CD4-positive, alpha-beta T cell treated with Interleukin-21 for 1 hour (primary cell): ENCODE data around the gene PNISR.
"Not testable (repeated sequence)": the region's sequence is repeated elsewhere in the genome, so short reads cannot be mapped to it uniquely, and the experiment has no call there.

ENCODE experiments used
- DNase-seq: peaks from one replicate; pipeline ENCODE4 v3.0.0-alpha.2; 2020

PNISR gene, protein sequence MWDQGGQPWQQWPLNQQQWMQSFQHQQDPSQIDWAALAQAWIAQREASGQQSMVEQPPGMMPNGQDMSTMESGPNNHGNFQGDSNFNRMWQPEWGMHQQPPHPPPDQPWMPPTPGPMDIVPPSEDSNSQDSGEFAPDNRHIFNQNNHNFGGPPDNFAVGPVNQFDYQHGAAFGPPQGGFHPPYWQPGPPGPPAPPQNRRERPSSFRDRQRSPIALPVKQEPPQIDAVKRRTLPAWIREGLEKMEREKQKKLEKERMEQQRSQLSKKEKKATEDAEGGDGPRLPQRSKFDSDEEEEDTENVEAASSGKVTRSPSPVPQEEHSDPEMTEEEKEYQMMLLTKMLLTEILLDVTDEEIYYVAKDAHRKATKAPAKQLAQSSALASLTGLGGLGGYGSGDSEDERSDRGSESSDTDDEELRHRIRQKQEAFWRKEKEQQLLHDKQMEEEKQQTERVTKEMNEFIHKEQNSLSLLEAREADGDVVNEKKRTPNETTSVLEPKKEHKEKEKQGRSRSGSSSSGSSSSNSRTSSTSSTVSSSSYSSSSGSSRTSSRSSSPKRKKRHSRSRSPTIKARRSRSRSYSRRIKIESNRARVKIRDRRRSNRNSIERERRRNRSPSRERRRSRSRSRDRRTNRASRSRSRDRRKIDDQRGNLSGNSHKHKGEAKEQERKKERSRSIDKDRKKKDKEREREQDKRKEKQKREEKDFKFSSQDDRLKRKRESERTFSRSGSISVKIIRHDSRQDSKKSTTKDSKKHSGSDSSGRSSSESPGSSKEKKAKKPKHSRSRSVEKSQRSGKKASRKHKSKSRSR

DNA sequence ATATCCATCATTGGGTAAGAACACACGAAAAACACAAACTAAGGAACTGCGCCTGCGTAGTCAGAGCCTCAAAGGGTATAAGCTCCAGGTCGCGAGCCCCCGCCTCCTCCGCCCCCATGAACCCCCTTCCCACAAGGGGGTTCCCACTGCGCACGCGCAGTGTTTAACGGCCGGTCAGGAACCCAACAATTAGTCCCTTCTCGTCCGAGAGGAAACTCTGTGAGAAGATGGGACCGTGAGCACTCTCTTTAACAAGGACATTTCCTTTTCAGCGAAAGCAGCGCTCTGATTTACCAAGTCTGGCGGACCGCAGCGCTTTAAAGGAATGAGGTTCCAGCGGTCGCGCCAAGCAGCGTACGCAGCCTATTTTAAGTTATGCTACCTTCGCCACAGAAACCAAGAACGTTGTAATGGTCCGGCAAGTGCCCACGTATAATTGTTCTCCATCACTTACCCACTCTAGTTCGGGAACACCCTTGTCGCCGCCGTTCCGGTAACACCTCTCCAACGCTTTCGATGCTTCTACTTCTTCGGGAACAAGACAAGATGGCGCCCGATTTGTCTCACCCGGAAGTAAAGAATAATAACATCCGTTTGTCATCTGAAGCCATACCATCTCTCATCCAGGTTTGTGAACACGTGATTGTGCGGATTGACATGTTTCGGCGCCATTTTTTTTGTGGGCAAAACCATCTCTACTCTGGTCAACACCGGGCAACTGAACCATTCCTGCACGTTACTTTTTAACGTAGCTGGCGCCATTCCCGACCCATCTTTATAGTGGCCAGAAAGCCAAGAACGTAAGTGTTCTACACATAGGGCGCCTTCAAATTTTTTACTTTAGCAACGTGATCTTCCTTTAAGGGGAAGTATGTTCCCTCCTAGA lies at the start of gene PNISR:
Gene PNISR, minus strand, starts transcription at position 548 of the 886 bp plus-strand sequence. CDS start 10,649 bp downstream, outside the sequence.
- DNase-seq: peak; percentile 97

DNA sequence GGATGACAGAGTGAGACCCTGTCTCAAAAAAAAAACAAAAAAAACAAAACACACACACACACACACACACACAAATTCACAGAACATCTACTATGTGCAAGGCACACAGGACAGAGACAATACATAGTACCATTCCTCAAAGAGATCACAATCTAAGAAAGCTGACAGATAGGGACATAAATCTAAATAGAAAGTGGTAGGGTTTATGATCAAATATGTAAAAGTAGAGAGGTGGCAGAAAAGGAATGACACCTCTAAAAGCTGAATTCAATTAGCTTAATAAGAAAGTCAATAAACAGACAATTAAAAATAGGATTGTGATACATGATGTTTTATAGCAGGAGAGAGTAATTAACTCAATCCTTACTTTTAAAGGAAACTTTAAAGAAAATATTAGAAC lies 48.6 kb upstream of the PNISR start:
- no peak for DNase-seq

DNA sequence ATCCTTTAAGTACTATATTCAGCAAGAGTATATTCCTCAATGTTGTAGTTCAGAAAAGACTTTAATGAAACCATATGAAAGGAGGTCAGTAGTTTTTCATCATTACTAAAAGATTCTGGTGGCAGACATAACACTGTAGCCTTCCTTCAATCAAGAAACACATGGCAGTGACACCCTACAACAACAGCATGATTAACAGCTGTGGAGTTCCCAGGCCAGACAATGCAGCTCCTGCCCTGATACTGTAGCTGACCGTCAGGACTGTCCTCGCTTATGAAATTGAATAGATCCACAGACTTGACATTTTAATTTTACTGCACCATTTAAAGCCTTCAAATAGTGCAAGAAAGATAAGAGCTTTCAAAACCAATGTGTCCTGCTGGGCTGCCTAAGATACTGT lies 46.5 kb upstream of the PNISR start:
- DNase-seq: no peak

DNA sequence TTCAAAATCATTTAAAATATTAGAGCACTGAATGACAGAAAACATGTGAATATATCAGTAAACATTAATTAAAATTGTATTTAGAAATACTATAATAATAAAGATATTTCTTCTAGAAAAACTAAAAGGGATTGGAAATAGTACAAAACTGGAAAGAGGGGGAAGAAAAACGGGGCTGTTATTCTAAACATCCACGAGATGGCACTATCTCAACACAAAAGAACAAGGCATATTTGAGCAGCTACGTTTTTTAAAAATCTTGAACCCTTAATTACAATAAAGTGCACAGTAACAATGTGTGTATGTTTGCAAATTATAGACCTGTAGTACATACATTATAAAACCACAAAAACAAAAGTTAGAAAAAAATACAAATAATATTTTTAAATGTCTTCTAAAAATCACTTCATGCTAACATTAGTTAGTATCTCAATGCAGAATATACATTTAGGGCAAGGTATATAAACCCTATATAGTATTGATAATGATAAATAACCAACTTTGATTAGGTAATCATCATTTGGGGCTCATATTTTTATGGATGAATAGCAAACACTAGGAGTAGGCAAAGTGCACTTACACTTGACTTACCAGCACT lies 42.5 kb upstream of the PNISR start:
- DNase-seq: peak; percentile 43

DNA sequence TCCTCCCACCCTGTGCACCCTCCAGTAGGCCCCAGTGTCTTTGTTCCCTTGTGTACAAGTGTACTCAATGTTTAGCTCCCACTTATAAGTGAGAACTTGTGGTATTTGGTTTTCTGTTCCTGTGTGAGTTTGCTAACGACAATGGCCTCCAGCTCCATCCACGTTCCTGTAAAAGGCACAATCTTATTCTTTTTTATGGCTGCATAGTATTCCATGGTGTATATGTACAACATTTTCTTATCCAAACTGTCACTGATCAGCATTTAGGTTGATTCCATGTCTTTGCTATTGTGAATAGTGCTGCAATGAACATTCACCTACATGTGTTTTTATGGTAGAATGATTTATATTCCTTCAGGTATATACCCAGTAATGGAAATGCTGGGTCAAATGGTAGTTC lies 34.0 kb upstream of the PNISR start:
- DNase-seq: not testable (repeated sequence)

DNA sequence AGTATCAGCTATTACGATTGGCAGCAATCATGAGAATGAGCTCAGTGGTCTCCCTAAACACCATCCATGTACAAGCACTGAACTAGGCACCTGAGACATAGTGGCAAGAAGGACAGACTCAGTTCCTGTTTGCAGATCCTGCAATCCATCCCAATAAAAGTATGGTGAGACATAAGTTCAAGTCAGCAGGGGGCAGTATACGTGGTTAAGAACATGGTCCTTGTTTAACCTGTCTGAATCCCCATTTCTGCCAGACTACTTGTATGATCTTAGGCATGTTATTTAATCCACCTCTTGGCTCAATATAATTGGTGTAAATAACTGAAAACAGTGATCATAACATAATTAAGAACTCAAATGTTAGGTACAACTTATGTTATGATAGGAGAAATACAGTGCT lies 33.2 kb upstream of the PNISR start:
- DNase-seq: peak; percentile 5

DNA sequence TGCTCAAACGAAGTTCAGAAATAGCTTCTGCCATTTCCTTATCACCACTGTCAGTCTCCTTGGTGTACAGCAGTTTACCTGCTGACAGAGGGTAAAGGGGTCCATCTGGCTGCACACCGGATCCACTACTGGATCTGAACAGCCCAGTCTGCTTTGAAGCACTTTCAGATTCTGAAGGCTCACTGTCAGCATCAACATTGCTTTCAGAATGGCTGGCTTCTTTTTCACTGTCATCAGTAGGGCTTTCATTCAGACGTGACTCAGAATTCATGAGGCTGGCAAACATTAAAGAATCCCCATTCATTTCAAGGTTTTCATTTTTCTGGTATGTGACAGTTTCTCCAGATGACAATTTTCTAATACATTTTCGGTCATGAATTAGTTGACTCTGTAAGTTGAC lies 21.0 kb upstream of the PNISR start:
- no peak for DNase-seq

DNA sequence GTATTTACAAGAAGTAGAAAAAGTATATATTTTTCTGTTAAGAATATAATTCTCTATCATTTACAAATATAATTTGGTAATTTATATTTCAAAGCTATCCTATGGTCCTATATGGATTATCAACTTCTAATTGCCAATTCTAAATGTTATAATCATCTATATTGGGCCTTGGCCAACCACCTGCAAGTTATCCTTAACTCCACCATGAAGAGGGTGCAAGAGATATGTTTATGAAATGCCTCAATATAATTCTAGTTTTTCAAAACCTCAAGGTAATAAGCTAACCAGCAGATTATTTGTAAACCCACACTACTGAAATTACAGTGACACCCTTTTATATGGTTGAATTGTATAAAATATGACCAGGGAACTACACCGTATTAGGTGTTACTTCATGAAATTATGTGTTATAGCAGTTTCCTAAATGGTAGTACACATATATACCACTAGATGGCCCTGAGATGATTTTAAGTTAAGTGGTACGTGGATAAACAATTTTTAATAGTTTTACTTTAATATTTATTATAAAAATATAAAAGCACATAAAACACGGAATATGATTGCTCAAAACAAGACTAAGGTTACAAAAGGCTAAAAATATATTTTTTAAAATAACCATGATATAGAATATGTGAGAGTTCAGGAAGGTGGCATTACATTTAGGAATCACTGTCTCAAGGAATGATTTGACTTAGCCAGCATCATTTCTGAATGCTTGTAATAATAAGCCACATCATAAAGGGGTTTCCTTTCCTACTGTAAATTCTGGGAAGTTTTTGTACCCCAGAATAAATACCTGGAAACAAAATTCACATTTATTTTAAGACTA lies 9.8 kb upstream of the PNISR start:
- DNase-seq: peak; percentile 55

DNA sequence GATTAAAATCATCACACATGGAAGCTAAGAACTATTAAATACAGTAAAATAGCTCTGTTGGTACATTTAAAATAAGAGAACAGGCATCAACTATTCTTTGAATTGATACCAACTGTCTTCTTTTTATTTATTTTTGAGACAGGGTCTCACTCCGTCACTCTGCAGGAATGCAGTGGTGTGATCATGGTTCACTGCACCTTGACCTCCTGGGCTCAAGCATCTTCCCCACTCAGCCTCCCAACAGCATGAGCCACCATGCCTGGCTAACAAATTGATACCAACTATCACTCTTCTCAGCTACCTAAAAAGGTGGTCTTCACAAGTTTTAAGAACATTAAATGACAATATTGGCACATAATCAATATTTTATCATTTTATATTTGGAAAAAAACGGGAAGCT lies 7.8 kb upstream of the PNISR start:
- DNase-seq: no peak

DNA sequence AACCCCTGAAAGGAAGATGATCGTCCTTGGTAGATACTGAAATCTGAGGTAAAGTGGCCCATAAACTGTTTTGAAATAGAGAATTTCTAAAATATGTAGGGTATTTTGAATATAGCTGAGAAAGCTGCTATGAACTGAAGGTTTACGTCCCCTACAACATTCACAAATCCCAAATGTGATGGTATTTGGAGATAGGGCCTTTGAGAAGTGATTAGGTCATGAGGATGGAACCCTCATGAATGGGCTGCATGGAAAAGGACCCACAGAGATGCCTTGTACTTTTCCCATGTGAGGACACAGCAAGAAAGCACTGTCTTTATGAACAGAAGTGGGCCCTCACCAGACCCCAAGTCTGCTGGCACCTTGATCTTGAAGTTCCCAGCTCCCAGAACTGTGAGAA lies 6.8 kb upstream of the PNISR start:
- DNase-seq: no peak

DNA sequence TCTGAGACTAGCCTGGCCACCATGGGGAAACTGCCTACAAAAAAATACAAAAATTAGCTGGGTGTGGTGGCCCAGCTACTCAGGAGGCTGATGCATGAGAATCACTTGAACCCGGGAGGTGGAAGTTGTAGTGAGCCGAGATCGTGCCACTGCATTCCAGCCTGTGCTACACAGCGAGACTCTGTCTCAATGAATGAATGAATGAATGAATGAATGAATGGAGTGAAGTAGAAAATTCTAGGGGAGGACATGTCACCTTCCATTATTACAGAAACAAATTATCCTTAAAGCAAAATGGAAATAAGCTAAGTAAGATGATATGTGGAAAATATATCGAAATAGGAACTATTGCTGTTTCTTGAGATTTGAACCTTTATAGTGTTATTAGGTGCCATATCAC lies 2.9 kb upstream of the PNISR start:
- no peak for DNase-seq

DNA sequence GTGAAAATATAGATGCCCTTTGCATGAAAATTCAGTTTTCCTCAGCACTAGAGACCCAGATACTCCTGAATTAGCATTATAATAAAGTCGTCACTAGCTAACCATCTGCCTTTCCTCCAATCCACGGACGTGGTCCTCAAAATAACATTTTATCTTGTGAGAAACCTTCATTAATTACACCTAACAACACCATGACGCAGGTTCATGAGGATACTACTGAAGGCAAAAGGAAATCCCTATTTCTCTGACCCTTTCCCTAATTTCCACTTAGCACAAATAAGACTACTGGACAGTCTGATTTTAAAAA lies 1.3 kb upstream of the PNISR start:
- DNase-seq: no peak

DNA sequence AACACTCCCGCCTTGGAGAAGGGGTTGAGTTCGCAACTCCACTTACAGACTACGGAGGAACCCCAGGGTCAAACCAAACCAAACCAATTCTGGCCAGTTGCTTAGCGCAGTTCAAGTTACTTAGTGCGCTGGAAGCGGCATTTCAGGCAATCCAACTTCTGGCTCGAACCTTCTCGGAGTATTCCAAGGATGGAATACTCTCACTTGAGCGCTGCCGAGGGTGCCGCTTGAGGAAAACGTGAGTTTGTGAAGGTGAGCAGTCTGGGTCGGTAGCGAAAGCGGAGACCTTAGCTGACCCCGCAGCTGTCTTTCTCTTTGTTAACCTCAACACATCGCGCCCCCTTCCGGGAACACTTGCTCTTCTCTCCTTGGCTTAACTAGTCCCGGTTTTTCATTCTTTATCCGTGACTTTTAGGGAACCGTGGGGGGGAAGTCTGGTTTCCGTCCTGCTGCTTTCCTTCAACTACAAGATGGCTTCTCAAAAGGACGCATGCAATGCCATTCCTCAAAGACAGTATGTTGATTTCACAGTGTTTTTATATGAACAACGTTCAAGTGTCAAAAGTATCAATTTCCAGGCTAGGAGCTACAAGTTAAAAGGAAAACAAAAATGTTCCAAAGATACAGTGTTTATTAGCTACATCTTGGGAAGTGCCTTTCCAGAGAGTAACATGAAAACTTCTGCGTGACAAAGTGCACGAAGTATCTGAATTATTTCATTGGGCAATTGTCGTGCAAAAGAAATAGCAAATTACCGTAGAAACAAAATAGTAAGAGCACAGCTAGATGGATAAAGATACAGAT lies 741 bp upstream of the PNISR start:
- peak; percentile 68 for DNase-seq

DNA sequence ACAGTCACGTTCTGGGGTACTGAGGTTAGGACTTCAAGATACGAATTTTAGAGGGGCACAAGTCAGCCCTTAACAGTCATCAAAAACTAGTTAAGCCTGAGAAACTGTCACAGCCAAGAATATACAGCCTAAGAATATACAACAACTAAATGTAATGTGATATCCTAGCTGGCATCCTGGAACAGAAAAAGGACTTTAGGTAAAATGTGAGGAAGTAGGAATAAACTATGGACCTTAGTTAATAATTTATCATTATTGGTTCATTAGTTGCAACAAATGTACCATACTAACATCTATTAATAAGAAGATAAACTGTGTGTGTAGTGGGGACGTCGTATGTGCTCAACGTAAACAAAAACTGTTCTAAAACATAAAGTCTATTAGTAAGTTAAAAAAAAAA lies 1.1 kb downstream of the PNISR start:
- DNase-seq: no peak

DNA sequence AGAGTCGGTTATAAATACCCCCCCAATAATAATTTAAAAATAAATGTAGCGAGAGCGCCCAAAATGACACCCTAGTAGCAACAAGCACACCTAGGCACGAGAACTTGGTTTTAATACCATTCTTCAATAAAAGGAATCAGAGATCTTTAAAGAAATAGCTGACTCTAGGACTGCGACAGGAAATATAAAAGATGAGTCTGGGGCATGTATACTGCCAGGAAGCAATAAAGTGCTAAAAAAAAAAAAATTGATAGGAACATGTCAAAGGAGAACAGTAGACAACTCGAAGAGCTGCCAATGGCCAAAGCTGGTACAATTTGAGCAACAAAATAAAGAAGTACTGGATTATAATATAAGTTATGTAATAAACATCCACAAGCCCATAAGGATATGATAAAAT lies 2.2 kb downstream of the PNISR start:
- no peak for DNase-seq

DNA sequence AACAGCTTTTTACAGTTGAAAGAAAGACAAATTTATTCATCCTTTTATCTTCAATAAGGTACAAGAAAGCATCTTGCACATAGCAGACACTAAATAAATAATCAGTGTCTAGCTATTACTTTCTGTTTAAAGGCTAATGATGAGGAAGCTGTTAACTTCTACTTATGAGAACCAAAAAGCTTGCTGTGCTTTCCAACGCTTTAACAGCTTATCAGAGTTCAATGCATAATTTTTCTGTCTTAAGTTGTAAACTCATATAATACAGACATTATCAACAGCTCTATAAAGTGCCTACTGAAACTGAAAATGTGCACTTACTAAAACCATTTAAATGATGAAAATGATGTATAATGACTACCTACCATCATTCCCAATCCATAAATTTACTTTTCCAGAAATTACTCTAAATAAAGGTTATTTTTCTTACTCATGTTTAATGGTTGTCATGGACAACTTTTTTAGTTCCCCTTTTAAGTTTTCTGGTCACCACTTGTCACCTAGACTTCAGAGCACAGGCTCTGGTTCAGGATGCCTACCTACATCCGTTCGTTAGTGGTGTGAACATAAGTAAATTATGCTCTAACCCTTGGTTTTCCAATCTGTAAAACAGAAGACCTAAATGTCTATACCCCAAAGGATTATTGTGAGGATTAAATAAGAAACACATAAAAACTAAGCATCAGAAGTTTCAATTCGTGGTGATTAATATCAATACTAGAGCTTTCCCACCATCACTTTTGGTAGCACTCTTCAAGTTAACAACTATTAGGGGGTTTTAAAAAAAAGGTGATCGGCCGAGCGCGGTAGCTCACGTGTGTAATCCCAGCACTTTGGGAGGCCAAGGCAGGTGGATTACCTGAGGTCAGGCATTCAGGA lies 8.0 kb downstream of the PNISR start:
- DNase-seq: no peak

DNA sequence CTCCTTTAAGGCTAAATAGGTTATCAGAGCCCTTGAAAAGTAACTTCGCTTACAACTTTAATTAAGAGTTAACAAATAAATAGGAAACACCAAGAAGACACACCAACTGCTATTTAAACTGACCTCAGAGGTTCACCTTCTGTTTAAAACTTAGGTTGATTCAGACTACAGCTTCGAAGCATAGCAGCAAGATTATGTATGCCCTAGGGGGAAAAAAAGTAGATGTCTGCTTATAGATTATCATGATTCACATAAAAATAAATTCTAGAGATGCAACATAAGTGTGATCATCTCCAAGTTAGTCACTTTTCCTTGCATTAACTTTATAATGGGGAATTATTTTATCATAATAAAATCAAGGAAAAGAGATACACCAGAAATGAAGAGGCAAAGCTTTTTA lies 8.9 kb downstream of the PNISR start:
- no peak for DNase-seq

DNA sequence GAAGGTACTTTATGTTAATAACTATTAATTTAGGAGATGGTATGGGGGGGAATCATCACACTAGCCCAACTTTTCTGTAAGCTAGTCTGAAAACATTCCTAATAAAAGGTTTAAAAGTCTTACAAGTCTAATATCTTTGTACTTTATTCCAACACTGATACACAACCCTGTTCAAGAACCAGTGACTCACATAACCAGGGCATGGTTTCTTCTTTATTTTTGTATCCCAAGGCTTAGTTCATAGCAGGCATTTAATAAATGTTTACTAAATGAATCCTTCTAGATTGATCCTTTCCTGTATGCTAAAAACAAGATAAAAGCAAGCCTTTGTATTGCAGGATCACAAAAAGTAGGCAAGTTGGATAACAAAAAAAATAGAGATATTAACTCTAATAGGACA lies 9.7 kb downstream of the PNISR start:
- no peak for DNase-seq

DNA sequence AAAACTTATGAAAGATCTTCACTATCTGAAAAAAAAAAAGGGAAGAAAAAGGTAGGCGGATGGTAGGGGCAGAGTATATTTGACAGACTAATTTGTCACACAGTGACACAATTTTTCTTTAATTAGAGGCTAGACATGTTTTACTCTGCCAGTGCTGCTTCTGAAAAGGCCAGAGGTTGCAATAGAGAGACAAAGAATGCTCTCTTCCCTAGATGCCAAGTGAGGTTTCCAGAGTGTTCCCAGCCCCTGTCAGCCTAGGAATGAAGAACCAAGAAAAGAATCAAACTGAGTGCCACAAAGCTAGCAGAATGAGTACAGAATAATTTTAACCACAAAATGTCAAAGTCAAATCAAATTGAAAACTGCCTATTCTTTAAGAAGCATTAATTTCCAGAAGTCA lies 13.0 kb downstream of the PNISR start:
- no peak for DNase-seq

DNA sequence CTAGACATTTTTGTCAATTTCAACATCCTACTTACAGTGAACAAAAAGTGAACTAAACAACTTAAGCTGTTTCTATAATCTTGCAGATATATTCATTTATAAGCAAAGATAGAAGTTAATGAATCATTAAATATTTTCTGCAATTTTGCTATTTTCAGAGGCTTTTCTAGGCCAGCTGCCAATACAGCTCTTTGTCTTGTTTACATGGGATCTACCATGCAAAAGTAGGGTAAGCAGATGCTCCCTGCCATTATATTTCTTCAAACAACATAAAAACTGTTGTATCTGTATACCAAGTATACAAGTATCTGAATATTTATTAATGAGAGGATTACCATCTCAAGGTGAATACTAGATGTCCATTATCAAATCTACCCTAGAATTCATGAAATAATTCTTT lies 15.4 kb downstream of the PNISR start:
- no peak for DNase-seq
